GM23248 (cell line): ENCODE data around the gene TTR. TPM values are rescaled to one million over a fixed set of nuclear protein-coding genes. Genes with fewer than 3 reads are reported as not detected.

Source experiments
- DNase-seq: peaks from one replicate; pipeline ENCODE4 v3.0.0-alpha.2; 2015
- H2AFZ ChIP-seq: fragments of 200-600 bp; sonication (generic); 2 replicates; pipeline ENCODE4 v1.6.1; 2016; ENCODE audit warnings: antibody characterized with exemption
- H3F3A ChIP-seq: fragments of 200-600 bp; sonication (generic); 2 replicates; pipeline ENCODE4 v1.6.1; 2016; ENCODE audit warnings: mild to moderate bottlenecking, antibody characterized with exemption, mixed run types; ENCODE audit not compliant: insufficient read depth
- H3K27ac ChIP-seq: fragments of 200-600 bp; sonication (generic); 2 replicates; pipeline ENCODE4 v1.5.1; 2016; ENCODE audit warnings: mild to moderate bottlenecking
- H3K27me3 ChIP-seq: fragments of 200-600 bp; sonication (generic); replicated peaks from 2 replicates; pipeline ENCODE4 v1.6.1; 2016; ENCODE audit warnings: mild to moderate bottlenecking; ENCODE audit not compliant: insufficient read depth
- H3K36me3 ChIP-seq: fragments of 200-600 bp; sonication (generic); 2 replicates; pipeline ENCODE4 v1.6.1; 2016; ENCODE audit warnings: low read depth, mild to moderate bottlenecking
- H3K4me1 ChIP-seq: fragments of 200-600 bp; sonication (generic); 2 replicates; pipeline ENCODE4 v1.6.1; 2016; ENCODE audit warnings: mild to moderate bottlenecking; ENCODE audit not compliant: insufficient read depth
- H3K4me2 ChIP-seq: fragments of 200-600 bp; sonication (generic); one replicate; pipeline ENCODE4 v1.6.1; 2016; ENCODE audit warnings: mild to moderate bottlenecking; ENCODE audit not compliant: unreplicated experiment
- H3K4me3 ChIP-seq: fragments of 200-600 bp; sonication (generic); 2 replicates; pipeline ENCODE4 v1.5.1; 2016; ENCODE audit warnings: mild to moderate bottlenecking
- H3K79me2 ChIP-seq: fragments of 200-600 bp; sonication (generic); 2 replicates; pipeline ENCODE4 v1.6.1; 2016; ENCODE audit warnings: mild to moderate bottlenecking; ENCODE audit not compliant: insufficient read depth
- H3K9ac ChIP-seq: fragments of 200-600 bp; sonication (generic); 2 replicates; pipeline ENCODE4 v1.6.1; 2016; ENCODE audit warnings: mild to moderate bottlenecking
- H3K9me2 ChIP-seq: fragments of 200-600 bp; sonication (generic); 2 replicates; pipeline ENCODE4 v1.6.1; 2016; ENCODE audit warnings: mixed run types, mild to moderate bottlenecking, moderate library complexity; ENCODE audit not compliant: insufficient read depth
- H3K9me3 ChIP-seq: fragments of 200-600 bp; sonication (generic); one replicate; pipeline ENCODE4 v1.6.1; 2017; ENCODE audit warnings: low read depth
- H4K20me1 ChIP-seq: fragments of 200-600 bp; sonication (generic); 2 replicates; pipeline ENCODE4 v1.6.0; 2016; ENCODE audit not compliant: insufficient read depth
- EZH2 ChIP-seq: fragments of 200-600 bp; sonication (generic); IDR thresholded peaks from 2 replicates; pipeline ENCODE4 v1.6.1; 2018; ENCODE audit warnings: antibody characterized with exemption, mild to moderate bottlenecking; ENCODE audit not compliant: insufficient read depth, poor library complexity, severe bottlenecking
- EZH2phosphoT487 ChIP-seq: fragments of 200-600 bp; sonication (generic); IDR thresholded peaks from 2 replicates; pipeline ENCODE4 v1.6.1; 2018; ENCODE audit warnings: antibody characterized with exemption, moderate library complexity, mild to moderate bottlenecking, low read depth; ENCODE audit not compliant: insufficient read depth
- WGBS, 2 experiments: methylation state at CpG; one replicate each; pipeline ENCODE4 v1.1.6; 2015 to 2017; ENCODE audit warnings: low lambda C conversion rate in 2 of 2, low coverage in 1 of 2; ENCODE audit errors: missing lambda C conversion rate in 2 of 2; 5-methylcytosine and 5-hydroxymethylcytosine counted together
- in situ Hi-C: fragments of 300-500 bp; cut with MboI; formaldehyde crosslinking; loops from 2 replicates; pipeline ENCODE4 v1.15.0; 2020
- polyA plus RNA-seq: library from polyadenylated mRNA; unstranded; fragments of >200 nt; fragmentation: Nextera tagmentation; extraction: Ambion mirVana; gene quantifications from 2 replicates; pipeline ENCODE4 v1.2.1, GENCODE V29; 2016
- total RNA-seq: library from RNA; depleted of rRNA; stranded (reverse); fragments of >200 nt; shearing (Covaris generic); gene quantifications from 2 replicates; pipeline ENCODE4 v1.2.3, GENCODE V29; 2014

The TTR gene
- total and polyA plus RNA-seq, 2 experiments from 2014 or later, result not detected

- no peaks in the 10 kb centered on the region for H3K4me1 ChIP-seq
- no peak for DNase-seq
- H3K9me3 ChIP-seq, result no peaks in the 10 kb centered on the region
- H3F3A ChIP-seq, result no peaks in the 10 kb centered on the region
- in situ Hi-C loops, result no loop called here
- H3K27me3 ChIP-seq, result no peaks in the 10 kb centered on the region
- H3K9me2 ChIP-seq, result no peaks in the 10 kb centered on the region
- H3K79me2 ChIP-seq, result no peaks in the 10 kb centered on the region
- no peak overlapping the region for H3K9ac ChIP-seq
- no peak overlapping the region for H3K4me3 ChIP-seq
- 86 to 87% methylated on average over 13 of the region's 13 CpGs for WGBS, 2 experiments
- no peak overlapping the region for H3K4me2 ChIP-seq
- H2AFZ ChIP-seq, result no peak overlapping the region
- H3K36me3 ChIP-seq, result no peaks in the 10 kb centered on the region
- no peaks in the 10 kb centered on the region for H4K20me1 ChIP-seq
- TF ChIP-seq EZH2, result no peak
- no peak for TF ChIP-seq EZH2phosphoT487
- no peak overlapping the region for H3K27ac ChIP-seq
Measured at GRCh38 chr18:31624892-31625640, 33.4 kb downstream of the TTR start.

GRCh38 chr18:31626409-31626808 lies 34.7 kb downstream of the TTR start:
- H3K4me1 ChIP-seq, result no peaks in the 10 kb centered on the region
- no peak overlapping the region for H3K27ac ChIP-seq
- H3K4me3 ChIP-seq, result no peak overlapping the region
- no peaks in the 10 kb centered on the region for H4K20me1 ChIP-seq
- H3K79me2 ChIP-seq, result no peaks in the 10 kb centered on the region
- no peaks in the 10 kb centered on the region for H3K9me3 ChIP-seq
- in situ Hi-C loops, result no loop called here
- WGBS, 2 experiments, result 88 to 90% methylated on average over 6 of the region's 6 CpGs
- no peak overlapping the region for H3K4me2 ChIP-seq
- no peaks in the 10 kb centered on the region for H3K27me3 ChIP-seq
- H3K9me2 ChIP-seq, result no peaks in the 10 kb centered on the region
- no peak for DNase-seq
- TF ChIP-seq EZH2, result no peak
- no peak for TF ChIP-seq EZH2phosphoT487
- H3F3A ChIP-seq, result no peaks in the 10 kb centered on the region
- H3K9ac ChIP-seq, result no peak overlapping the region
- H2AFZ ChIP-seq, result no peak overlapping the region
- no peaks in the 10 kb centered on the region for H3K36me3 ChIP-seq

- no peaks in the 10 kb centered on the region for H3K27me3 ChIP-seq
- no peaks in the 10 kb centered on the region; the same call in 1 of the 2 replicates for H3K9me2 ChIP-seq
- H3K79me2 ChIP-seq, result no peaks in the 10 kb centered on the region
- H2AFZ ChIP-seq, result no peak overlapping the region
- no peaks in the 10 kb centered on the region for H3F3A ChIP-seq
- H3K4me1 ChIP-seq, result no peaks in the 10 kb centered on the region
- H3K27ac ChIP-seq, result no peak overlapping the region
- H4K20me1 ChIP-seq, result no peaks in the 10 kb centered on the region
- DNase-seq, result no peak
- H3K9ac ChIP-seq, result no peak overlapping the region
- no peak overlapping the region for H3K4me3 ChIP-seq
- H3K36me3 ChIP-seq, result no peaks in the 10 kb centered on the region
- H3K9me3 ChIP-seq, result no peaks in the 10 kb centered on the region
- in situ Hi-C loops, result no loop called here
- WGBS, 2 experiments, result 87 to 91% methylated on average over 4 of the region's 4 CpGs
- TF ChIP-seq EZH2phosphoT487 (no peak), EZH2 (no peak)
- no peak overlapping the region for H3K4me2 ChIP-seq
Measured at GRCh38 chr18:31630549-31630948, 38.9 kb downstream of the TTR start.

- Histone ChIP-seq H3K9me2 (no peaks in the 10 kb centered on the region; the same call in 1 of the 2 replicates), H4K20me1 (no peaks in the 10 kb centered on the region), H3K36me3 (no peaks in the 10 kb centered on the region), H3K4me2 (no peak overlapping the region), H3K9me3 (no peaks in the 10 kb centered on the region), H3K9ac (no peak overlapping the region), H3K27ac (no peak overlapping the region), H3K27me3 (no peaks in the 10 kb centered on the region), H2AFZ (no peak overlapping the region), H3K4me3 (no peak overlapping the region), H3K4me1 (no peaks in the 10 kb centered on the region), H3K79me2 (no peaks in the 10 kb centered on the region), H3F3A (no peaks in the 10 kb centered on the region)
- TF ChIP-seq EZH2, result no peak
- no peak for TF ChIP-seq EZH2phosphoT487
- no peak for DNase-seq
- 87 to 91% methylated on average over 1 of the region's 1 CpG for WGBS, 2 experiments
- in situ Hi-C loops, result no loop called here
Measured at GRCh38 chr18:31631526-31631925, 39.8 kb downstream of the TTR start.

GRCh38 chr18:31632356-31632755 lies 40.7 kb downstream of the TTR start:
- no peaks in the 10 kb centered on the region for H3K4me1 ChIP-seq
- H3K4me2 ChIP-seq, result no peak overlapping the region
- no peaks in the 10 kb centered on the region for H3K9me3 ChIP-seq
- H4K20me1 ChIP-seq, result no peaks in the 10 kb centered on the region
- no peaks in the 10 kb centered on the region for H3K79me2 ChIP-seq
- H3K9me2 ChIP-seq, result no peaks in the 10 kb centered on the region; the same call in 1 of the 2 replicates
- H3K4me3 ChIP-seq, result no peak overlapping the region
- no peak overlapping the region for H2AFZ ChIP-seq
- in situ Hi-C loops, result no loop called here
- no peak for DNase-seq
- H3K27me3 ChIP-seq, result no peaks in the 10 kb centered on the region
- no peak for TF ChIP-seq EZH2
- no peak for TF ChIP-seq EZH2phosphoT487
- no peaks in the 10 kb centered on the region for H3F3A ChIP-seq
- H3K36me3 ChIP-seq, result no peaks in the 10 kb centered on the region
- WGBS, 2 experiments, result 96 to 98% methylated on average over 1 of the region's 1 CpG
- no peak overlapping the region for H3K9ac ChIP-seq
- no peak overlapping the region for H3K27ac ChIP-seq
